ENCODE data around the gene ITPA. TPM values are rescaled to one million over a fixed set of nuclear protein-coding genes. Genes with fewer than 3 reads are reported as not detected.

Gene ITPA
- total RNA-seq, 1 donor from 2014 or later = 62.3 TPM

GRCh38 chr20:3221398-3222226 lies 12.3 kb downstream of the ITPA start:
- Mint-ChIP-seq H3K36me3 (ENCODE audit: insufficient read depth) (peaks cover 7% of the 10 kb centered on the region), H3K4me1 (ENCODE audit: low read depth) (no peaks in the 10 kb centered on the region), H3K9me3 (ENCODE audit: low read depth) (no peaks in the 10 kb centered on the region), H3K4me3 (ENCODE audit: low read depth) (no peak overlapping the region), H3K27ac (no peak overlapping the region), H3K27me3 (no peaks in the 10 kb centered on the region)
- TF ChIP-seq CTCF (IDR thresholded peaks at IDR 0.05; ENCODE audit: unreplicated experiment) = no peak
- DNase-seq (ENCODE audit: low spot score, unreplicated experiment) = no peak

GRCh38 chr20:3222635-3223600 lies 13.6 kb downstream of the ITPA start:
- Mint-ChIP-seq H3K27ac (no peak overlapping the region), H3K36me3 (ENCODE audit: insufficient read depth) (peaks cover 7% of the 10 kb centered on the region), H3K4me3 (ENCODE audit: low read depth) (no peak overlapping the region), H3K9me3 (ENCODE audit: low read depth) (no peaks in the 10 kb centered on the region), H3K4me1 (ENCODE audit: low read depth) (no peaks in the 10 kb centered on the region), H3K27me3 (no peaks in the 10 kb centered on the region)
- TF ChIP-seq CTCF (IDR thresholded peaks at IDR 0.05; ENCODE audit: unreplicated experiment) = no peak
- DNase-seq (ENCODE audit: low spot score, unreplicated experiment) = no peak

- Mint-ChIP-seq H3K36me3 (ENCODE audit: insufficient read depth) (peaks cover 7% of the 10 kb centered on the region), H3K27me3 (no peaks in the 10 kb centered on the region), H3K4me3 (ENCODE audit: low read depth) (no peak overlapping the region), H3K4me1 (ENCODE audit: low read depth) (no peaks in the 10 kb centered on the region), H3K27ac (no peak overlapping the region), H3K9me3 (ENCODE audit: low read depth) (no peaks in the 10 kb centered on the region)
- DNase-seq (ENCODE audit: low spot score, unreplicated experiment) = no peak
- no peak for TF ChIP-seq CTCF (IDR thresholded peaks at IDR 0.05; ENCODE audit: unreplicated experiment)
Measured at GRCh38 chr20:3223651-3223993, 14.3 kb downstream of the ITPA start.

- Mint-ChIP-seq H3K27me3 (no peaks in the 10 kb centered on the region), H3K36me3 (ENCODE audit: insufficient read depth) (peaks cover 7% of the 10 kb centered on the region), H3K27ac (no peak overlapping the region), H3K4me3 (ENCODE audit: low read depth) (no peak overlapping the region), H3K4me1 (ENCODE audit: low read depth) (no peaks in the 10 kb centered on the region), H3K9me3 (ENCODE audit: low read depth) (no peaks in the 10 kb centered on the region)
- TF ChIP-seq CTCF (IDR thresholded peaks at IDR 0.05; ENCODE audit: unreplicated experiment) = no peak
- DNase-seq (ENCODE audit: low spot score, unreplicated experiment) = no peak
Measured at GRCh38 chr20:3223994-3224680, 14.8 kb downstream of the ITPA start.

Measured in progenitor cell of endocrine pancreas (in vitro differentiated cells).